Measurements from ENCODE around the gene NCL.

GRCh38 chr2:231436957-231437356 lies 27.3 kb downstream of the NCL start:
- TF ChIP-seq CTCF (IDR thresholded peaks at IDR 0.05; ENCODE audit: low read depth, low read length, poor library complexity, severe bottlenecking) (no peak), EZH2phosphoT487 (IDR thresholded peaks at IDR 0.05; ENCODE audit: borderline replicate concordance, low read length) (no peak)

Data from DOHH2 (cell line).